ENCODE measurements around the gene TINCR.

- TF ChIP-seq POLR2A (IDR thresholded peaks at IDR 0.05; ENCODE audit: low read depth, low read length) (no peak), POLR2AphosphoS5 (IDR thresholded peaks at IDR 0.05; ENCODE audit: low read depth, low read length) (no peak)
These were observed 13.9 kb downstream of the TINCR start for GRCh38 chr19:5553892-5554291.
